ENCODE results near the gene SOX5. TPM values are rescaled to one million over a fixed set of nuclear protein-coding genes. Genes with fewer than 3 reads are reported as not detected.
A peak's percentile ranks its signal among the peaks of the same experiment; 100 is the strongest.
"Not testable (repeated sequence)": the region's sequence is repeated elsewhere in the genome, so short reads cannot be mapped to it uniquely, and the experiment has no call there.

Gene SOX5
- total and polyA plus RNA-seq, 9 of the 15 experiments (the other 6 are each of a cell fraction or from before 2014, with no cell fraction given), result 8.3 to 16.5 (median 11.9) TPM

- H3K36me3 ChIP-seq (ENCODE audit: control insufficient read depth, insufficient read depth, low read length); POLR2A ChIA-PET; DNase-seq (ENCODE audit: extremely low read depth in 1 of 4, low spot score in 3 of 4); H3K9me3 ChIP-seq (replicated peaks; ENCODE audit: control insufficient read depth, insufficient read depth, low read depth, low read length); H3K27ac ChIP-seq (ENCODE audit: extremely low read depth, low read depth, low read length); BruUV-seq (replicated peaks); H3K4me3 ChIP-seq; ATAC-seq; FAIRE-seq; H2AFZ ChIP-seq (ENCODE audit: low read depth, low read length); in situ Hi-C loops (cut with MboI); intact Hi-C loops (cut with micrococcal nuclease); H3K9me1 ChIP-seq (ENCODE audit: control insufficient read depth, insufficient read depth, low read length); H3K4me2 ChIP-seq (ENCODE audit: insufficient read depth, low read length); H3K9ac ChIP-seq (ENCODE audit: insufficient read depth in 1 of 2, low read depth in 2 of 2, low read length in 2 of 2); H3K27me3 ChIP-seq (ENCODE audit: control insufficient read depth in 2 of 2, insufficient read depth in 2 of 2, low read length in 2 of 2); H3K4me1 ChIP-seq (replicated peaks in 1 of 2; ENCODE audit: control insufficient read depth in 2 of 2, insufficient read depth in 2 of 2, low read length in 2 of 2); CTCF ChIA-PET (ENCODE audit: low intra/inter-chr PET ratio); H4K20me1 ChIP-seq (replicated peaks; ENCODE audit: control insufficient read depth, insufficient read depth, low read length): not testable (repeated sequence)
- WGBS (ENCODE audit: insufficient coverage, low coverage, missing lambda C conversion rate), result 80% methylated on average over 2 of the region's 4 CpGs
- H3K79me2 ChIP-seq (ENCODE audit: control insufficient read depth, insufficient read depth, low read length), result peaks cover 29% of the 10 kb centered on the region
- peak; percentile 30 to 69; a peak in 3 of 4 replicates for TF ChIP-seq KDM1A (IDR thresholded peaks at IDR 0.05)
- TF ChIP-seq SMARCA5 (IDR thresholded peaks at IDR 0.05), result 0 out of 2 replicates have a peak, but pooled peaks have one; percentile 53
- TF ChIP-seq ZNF146 (CRISPR knock-in tag; IDR thresholded peaks at IDR 0.05; ENCODE audit: unreplicated experiment), result peak; percentile 85
- TF ChIP-seq, protein P1, sequence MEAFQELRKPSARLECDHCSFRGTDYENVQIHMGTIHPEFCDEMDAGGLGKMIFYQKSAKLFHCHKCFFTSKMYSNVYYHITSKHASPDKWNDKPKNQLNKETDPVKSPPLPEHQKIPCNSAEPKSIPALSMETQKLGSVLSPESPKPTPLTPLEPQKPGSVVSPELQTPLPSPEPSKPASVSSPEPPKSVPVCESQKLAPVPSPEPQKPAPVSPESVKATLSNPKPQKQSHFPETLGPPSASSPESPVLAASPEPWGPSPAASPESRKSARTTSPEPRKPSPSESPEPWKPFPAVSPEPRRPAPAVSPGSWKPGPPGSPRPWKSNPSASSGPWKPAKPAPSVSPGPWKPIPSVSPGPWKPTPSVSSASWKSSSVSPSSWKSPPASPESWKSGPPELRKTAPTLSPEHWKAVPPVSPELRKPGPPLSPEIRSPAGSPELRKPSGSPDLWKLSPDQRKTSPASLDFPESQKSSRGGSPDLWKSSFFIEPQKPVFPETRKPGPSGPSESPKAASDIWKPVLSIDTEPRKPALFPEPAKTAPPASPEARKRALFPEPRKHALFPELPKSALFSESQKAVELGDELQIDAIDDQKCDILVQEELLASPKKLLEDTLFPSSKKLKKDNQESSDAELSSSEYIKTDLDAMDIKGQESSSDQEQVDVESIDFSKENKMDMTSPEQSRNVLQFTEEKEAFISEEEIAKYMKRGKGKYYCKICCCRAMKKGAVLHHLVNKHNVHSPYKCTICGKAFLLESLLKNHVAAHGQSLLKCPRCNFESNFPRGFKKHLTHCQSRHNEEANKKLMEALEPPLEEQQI (IDR thresholded peaks at IDR 0.05), result peak; percentile 42; the same call in 1 of the 2 replicates
- peak; percentile 29; the same call in 1 of the 2 replicates for TF ChIP-seq CC2D1A (IDR thresholded peaks at IDR 0.05)
- TF ChIP-seq BCOR (IDR thresholded peaks at IDR 0.05), result peak; percentile 92
These were observed 239.1 kb downstream of the SOX5 start for GRCh38 chr12:23710361-23710760.
